Liver (tissue), 9 donors: ENCODE data around the gene SMAD6. TPM values are rescaled to one million over a fixed set of nuclear protein-coding genes. Genes with fewer than 3 reads are reported as not detected.
A peak's percentile ranks its signal among the peaks of the same experiment; 100 is the strongest.

Experiments used
- DNase-seq: peaks from one replicate; pipeline ENCODE4 v3.0.0-alpha.2; 2017; ENCODE audit warnings: low spot score
- H3K27ac ChIP-seq, 2 donors: one replicate each; pipeline ENCODE4 v1.7.0; 2013; ENCODE audit warnings: inconsistent platforms in 2 of 2, low read length in 2 of 2, control low read depth in 1 of 2, low read depth in 1 of 2, mild to moderate bottlenecking in 1 of 2
- H3K27me3 ChIP-seq, 4 donors: one replicate each; pipeline versions ENCODE4 v1.6.1 to v1.7.0; 2013; ENCODE audit warnings: low read length in 3 of 4, inconsistent platforms in 1 of 4, mild to moderate bottlenecking in 1 of 4, moderate library complexity in 1 of 4; ENCODE audit not compliant: control insufficient read depth in 4 of 4, insufficient read depth in 4 of 4
- H3K36me3 ChIP-seq, 4 donors: one replicate each; pipeline versions ENCODE4 v1.6.1 to v1.7.0; 2013; ENCODE audit warnings: low read length in 3 of 4, mild to moderate bottlenecking in 3 of 4, low read depth in 1 of 4, moderate library complexity in 1 of 4; ENCODE audit not compliant: control insufficient read depth in 4 of 4, insufficient read depth in 3 of 4
- H3K4me1 ChIP-seq, 4 donors: one replicate each; pipeline versions ENCODE4 v1.6.1 to v1.7.0; 2013; ENCODE audit warnings: low read length in 3 of 4, mild to moderate bottlenecking in 3 of 4, moderate library complexity in 1 of 4; ENCODE audit not compliant: control insufficient read depth in 4 of 4, insufficient read depth in 4 of 4
- H3K4me3 ChIP-seq, 3 donors: one replicate each; pipeline versions ENCODE4 v1.6.1 to v1.7.0; 2013; ENCODE audit warnings: low read length in 3 of 3, control low read depth in 1 of 3, low read depth in 1 of 3, mild to moderate bottlenecking in 1 of 3
- H3K9ac ChIP-seq, 2 donors: one replicate each; pipeline ENCODE4 v1.7.0; 2013; ENCODE audit warnings: low read length in 2 of 2, mild to moderate bottlenecking in 2 of 2, moderate library complexity in 2 of 2, control low read depth in 1 of 2, low read depth in 1 of 2
- H3K9me3 ChIP-seq, 4 donors: one replicate each; pipeline versions ENCODE4 v1.6.1 to v1.7.0; 2013; ENCODE audit warnings: low read length in 3 of 4; ENCODE audit not compliant: control insufficient read depth in 4 of 4
- EGR1 ChIP-seq, 2 donors: IDR thresholded peaks; 2 replicates each; pipeline ENCODE4 v1.6.1; 2016 to 2018; ENCODE audit warnings: antibody characterized with exemption in 2 of 2, low read depth in 2 of 2
- FOXA1 ChIP-seq: IDR thresholded peaks from 2 replicates; pipeline ENCODE4 v1.6.1; 2016; ENCODE audit warnings: antibody characterized with exemption
- FOXA2 ChIP-seq: IDR thresholded peaks from 2 replicates; pipeline ENCODE4 v1.6.1; 2016; ENCODE audit warnings: antibody characterized with exemption
- GABPA ChIP-seq, 2 donors: IDR thresholded peaks in 1 of 2; conservative IDR thresholded peaks in 1 of 2; 2 replicates each; pipeline ENCODE4 v1.6.1; 2016; ENCODE audit warnings: antibody characterized with exemption in 2 of 2, mild to moderate bottlenecking in 1 of 2, moderate library complexity in 1 of 2
- HNF4A ChIP-seq, 2 donors: conservative IDR thresholded peaks; 2 replicates each; pipeline ENCODE4 v1.6.1; 2016; ENCODE audit warnings: antibody characterized with exemption in 2 of 2, mild to moderate bottlenecking in 2 of 2
- HNF4G ChIP-seq: IDR thresholded peaks from 2 replicates; pipeline ENCODE4 v1.6.1; 2016; ENCODE audit warnings: antibody characterized with exemption
- JUND ChIP-seq, 2 donors: IDR thresholded peaks; 2 replicates each; pipeline ENCODE4 v1.6.1; 2016; ENCODE audit warnings: antibody characterized with exemption in 2 of 2
- RAD21 ChIP-seq, 2 donors: IDR thresholded peaks; 2 replicates each; pipeline ENCODE4 v1.6.1; 2016; ENCODE audit warnings: antibody characterized with exemption in 2 of 2, mild to moderate bottlenecking in 2 of 2
- RXRA ChIP-seq, 2 donors: IDR thresholded peaks; 2 replicates each; pipeline ENCODE4 v1.6.1; 2017 to 2018; ENCODE audit warnings: antibody characterized with exemption in 2 of 2, mild to moderate bottlenecking in 1 of 2
- YY1 ChIP-seq: IDR thresholded peaks from 2 replicates; pipeline ENCODE4 v1.6.1; 2016; ENCODE audit warnings: antibody characterized with exemption, mild to moderate bottlenecking
- WGBS: extraction: QIAGEN DNeasy Blood & Tissue Kit; methylation state at CpG from one replicate; pipeline ENCODE4 v1.1.7; 2013; 5-methylcytosine and 5-hydroxymethylcytosine counted together
- polyA plus RNA-seq, 2 donors: library from polyadenylated mRNA; stranded (reverse) in 1 of 2; unstranded in 1 of 2; fragments of 200-250 nt in 1 of 2; fragments of >200 nt in 1 of 2; fragmentation: Nextera tagmentation in 1 of 2; extraction: Ambion mirVana in 1 of 2; gene quantifications; one replicate each; pipeline versions ENCODE4 v1.2.1 to v1.2.3, GENCODE V29; 2013 to 2015
- total RNA-seq, 2 donors: library from RNA; depleted of rRNA; stranded (reverse); fragments of >200 nt; gene quantifications; one replicate each; pipeline ENCODE4 v1.2.3, GENCODE V29; 2014
- TF ChIP-seq, protein P1 (sequence below): fragments of 150-350 bp; IDR thresholded peaks from 2 replicates; pipeline ENCODE4 v1.5.1; 2017; ENCODE audit warnings: improper control_type of control experiment, low read depth, low read length; ENCODE audit not compliant: missing input control
- TF ChIP-seq, protein P2 (sequence below): IDR thresholded peaks from 2 replicates; pipeline ENCODE4 v1.6.1; 2016; ENCODE audit warnings: antibody characterized with exemption
- donor health status: healthy.
- donor health status: healthy.
- donor health status: healthy.
- donor health status: healthy.
- donor health status: healthy.

SMAD6 gene
- total and polyA plus RNA-seq, 4 donors: 1.2 to 15.1 (median 11.0) TPM

DNA sequence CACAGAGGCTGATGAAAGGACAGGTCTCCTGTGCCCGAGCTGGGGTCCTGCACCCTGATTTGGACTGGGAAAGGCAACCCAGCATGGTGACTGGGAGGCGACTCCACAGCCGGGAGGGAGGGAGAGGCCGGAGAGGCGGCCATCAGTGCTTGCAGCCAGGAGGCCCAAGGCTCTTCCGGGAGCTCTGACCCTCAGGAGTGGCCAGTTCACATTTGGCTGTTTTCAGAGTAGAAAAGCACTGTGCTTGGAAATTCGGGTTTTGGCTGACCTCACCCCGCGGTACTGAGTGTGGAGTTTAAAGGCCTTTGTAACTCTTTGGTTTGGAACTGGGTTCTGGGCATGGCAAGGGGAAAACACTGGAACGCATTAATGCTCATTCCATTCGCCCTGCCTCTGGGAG, 31.9 kb downstream of the SMAD6 start (continued):
- TF ChIP-seq FOXA2: no peak
- TF ChIP-seq, protein P1, sequence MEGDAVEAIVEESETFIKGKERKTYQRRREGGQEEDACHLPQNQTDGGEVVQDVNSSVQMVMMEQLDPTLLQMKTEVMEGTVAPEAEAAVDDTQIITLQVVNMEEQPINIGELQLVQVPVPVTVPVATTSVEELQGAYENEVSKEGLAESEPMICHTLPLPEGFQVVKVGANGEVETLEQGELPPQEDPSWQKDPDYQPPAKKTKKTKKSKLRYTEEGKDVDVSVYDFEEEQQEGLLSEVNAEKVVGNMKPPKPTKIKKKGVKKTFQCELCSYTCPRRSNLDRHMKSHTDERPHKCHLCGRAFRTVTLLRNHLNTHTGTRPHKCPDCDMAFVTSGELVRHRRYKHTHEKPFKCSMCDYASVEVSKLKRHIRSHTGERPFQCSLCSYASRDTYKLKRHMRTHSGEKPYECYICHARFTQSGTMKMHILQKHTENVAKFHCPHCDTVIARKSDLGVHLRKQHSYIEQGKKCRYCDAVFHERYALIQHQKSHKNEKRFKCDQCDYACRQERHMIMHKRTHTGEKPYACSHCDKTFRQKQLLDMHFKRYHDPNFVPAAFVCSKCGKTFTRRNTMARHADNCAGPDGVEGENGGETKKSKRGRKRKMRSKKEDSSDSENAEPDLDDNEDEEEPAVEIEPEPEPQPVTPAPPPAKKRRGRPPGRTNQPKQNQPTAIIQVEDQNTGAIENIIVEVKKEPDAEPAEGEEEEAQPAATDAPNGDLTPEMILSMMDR: no peak
- peak; percentile 65 to 82 for TF ChIP-seq RXRA (IDR thresholded peaks at IDR 0.05)

DNA sequence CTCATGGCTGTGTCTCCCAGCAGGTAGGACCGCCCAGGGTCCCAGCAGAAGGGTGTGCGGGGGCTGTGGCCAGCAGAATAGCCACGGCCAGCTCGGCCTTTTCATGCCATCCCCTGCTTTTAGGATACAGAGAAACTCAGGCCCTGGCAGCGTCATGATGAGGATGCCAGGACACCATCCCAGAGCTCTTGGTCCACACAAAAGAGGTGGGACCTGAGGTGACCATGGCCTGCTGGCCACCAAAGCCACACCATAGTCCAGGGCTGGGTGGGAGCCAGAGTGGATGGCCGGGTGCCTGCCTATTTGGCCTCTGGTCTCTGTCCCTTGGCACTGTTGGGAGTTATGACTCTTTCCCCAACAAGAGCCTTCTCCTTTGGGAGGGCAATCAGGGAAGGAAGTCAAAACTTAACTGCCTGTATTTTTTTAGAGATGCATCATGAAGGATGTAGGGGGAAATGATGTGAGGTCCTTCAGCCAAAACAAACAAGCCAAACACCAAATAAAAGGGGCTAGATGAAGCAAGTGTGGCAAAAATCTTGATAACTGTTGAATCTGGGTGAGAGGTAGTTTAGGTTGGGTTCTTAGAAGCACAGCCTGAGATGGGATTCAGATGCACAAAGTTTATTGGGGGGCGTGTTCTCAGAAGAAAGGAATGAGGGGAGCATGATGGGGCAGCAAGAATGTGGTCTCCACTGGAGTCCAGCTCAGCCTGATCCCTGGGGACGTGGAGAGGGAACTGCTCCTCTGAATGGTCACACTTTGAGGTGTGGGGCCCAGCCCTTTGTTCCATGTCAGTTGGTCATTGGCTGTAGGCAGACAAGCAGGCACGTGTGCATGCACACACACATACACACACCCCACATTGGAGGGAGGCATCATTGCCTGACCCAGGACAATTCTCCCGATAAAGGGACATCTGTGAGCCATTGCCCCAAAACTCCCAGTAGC, 33.2 kb downstream of the SMAD6 start:
- peaks cover 7 to 27% (median 20%) of the 10 kb centered on the region in 4 donors for H3K4me1 ChIP-seq
- no peaks in the 10 kb centered on the region for H3K9me3 ChIP-seq
- WGBS: 73% methylated on average over 10 of the region's 10 CpGs
- no peak overlapping the region for H3K4me3 ChIP-seq
- no peaks in the 10 kb centered on the region for H3K36me3 ChIP-seq
- H3K9ac ChIP-seq: no peak overlapping the region
- no peaks in the 10 kb centered on the region for H3K27me3 ChIP-seq
- TF ChIP-seq HNF4G (no peak), HNF4A (conservative IDR thresholded peaks at IDR 0.05) (peak; percentile 29 to 43), YY1 (no peak), GABPA (IDR thresholded peaks at IDR 0.05 in 1 of 2, conservative IDR thresholded peaks at IDR 0.05 in 1 of 2) (no peak), RAD21 (IDR thresholded peaks at IDR 0.05) (no peak), RXRA (IDR thresholded peaks at IDR 0.05) (no peak)
- TF ChIP-seq, protein P2, sequence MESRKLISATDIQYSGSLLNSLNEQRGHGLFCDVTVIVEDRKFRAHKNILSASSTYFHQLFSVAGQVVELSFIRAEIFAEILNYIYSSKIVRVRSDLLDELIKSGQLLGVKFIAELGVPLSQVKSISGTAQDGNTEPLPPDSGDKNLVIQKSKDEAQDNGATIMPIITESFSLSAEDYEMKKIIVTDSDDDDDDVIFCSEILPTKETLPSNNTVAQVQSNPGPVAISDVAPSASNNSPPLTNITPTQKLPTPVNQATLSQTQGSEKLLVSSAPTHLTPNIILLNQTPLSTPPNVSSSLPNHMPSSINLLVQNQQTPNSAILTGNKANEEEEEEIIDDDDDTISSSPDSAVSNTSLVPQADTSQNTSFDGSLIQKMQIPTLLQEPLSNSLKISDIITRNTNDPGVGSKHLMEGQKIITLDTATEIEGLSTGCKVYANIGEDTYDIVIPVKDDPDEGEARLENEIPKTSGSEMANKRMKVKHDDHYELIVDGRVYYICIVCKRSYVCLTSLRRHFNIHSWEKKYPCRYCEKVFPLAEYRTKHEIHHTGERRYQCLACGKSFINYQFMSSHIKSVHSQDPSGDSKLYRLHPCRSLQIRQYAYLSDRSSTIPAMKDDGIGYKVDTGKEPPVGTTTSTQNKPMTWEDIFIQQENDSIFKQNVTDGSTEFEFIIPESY: no peak
- no peak for DNase-seq
- H3K27ac ChIP-seq: peak overlapping the region; percentile 45 to 73

DNA sequence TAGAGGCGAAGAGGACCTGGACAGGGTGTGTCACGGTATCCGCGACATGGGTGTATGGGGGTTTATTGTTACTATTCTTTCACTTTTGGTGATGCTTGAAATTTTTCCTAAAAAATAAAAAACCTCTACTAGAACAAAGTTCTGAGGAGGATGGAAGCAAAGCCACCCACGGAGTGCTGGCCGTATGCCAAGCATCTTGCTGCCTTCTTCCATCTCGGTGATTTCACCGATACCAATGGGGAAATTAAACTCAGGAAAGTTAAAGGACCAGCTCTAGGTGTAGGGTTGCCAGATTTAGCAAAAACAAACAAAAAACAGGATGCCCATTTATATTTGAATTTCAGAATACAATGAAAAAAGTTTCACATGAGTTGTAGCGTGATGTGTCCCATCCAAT, 33.9 kb downstream of the SMAD6 start:
- Histone ChIP-seq H3K36me3 (no peaks in the 10 kb centered on the region), H3K4me3 (no peak overlapping the region), H3K27ac (no peak overlapping the region), H3K9me3 (no peaks in the 10 kb centered on the region), H3K4me1 (peaks cover 7 to 27% (median 20%) of the 10 kb centered on the region in 4 donors), H3K27me3 (no peaks in the 10 kb centered on the region), H3K9ac (no peak overlapping the region)
- DNase-seq: no peak
- 78% methylated on average over 9 of the region's 9 CpGs for WGBS
- TF ChIP-seq RXRA (IDR thresholded peaks at IDR 0.05) (no peak), RAD21 (IDR thresholded peaks at IDR 0.05) (no peak), FOXA1 (no peak), JUND (IDR thresholded peaks at IDR 0.05) (no peak), GABPA (IDR thresholded peaks at IDR 0.05 in 1 of 2, conservative IDR thresholded peaks at IDR 0.05 in 1 of 2) (no peak), EGR1 (IDR thresholded peaks at IDR 0.05; ENCODE audit: low read depth in 2 of 2) (no peak)
